ENCODE results near the gene FALEC.
"Not testable (repeated sequence)": the region's sequence is repeated elsewhere in the genome, so short reads cannot be mapped to it uniquely, and the experiment has no call there.

FALEC gene

GRCh38 chr1:150574260-150575071, 58.9 kb downstream of the FALEC start:
- no peak for DNase-seq (ENCODE audit: low read depth in 2 of 2)

- no peak for DNase-seq (ENCODE audit: low read depth in 2 of 2)
These were observed 59.5 kb downstream of the FALEC start for GRCh38 chr1:150575072-150575489.

DNA sequence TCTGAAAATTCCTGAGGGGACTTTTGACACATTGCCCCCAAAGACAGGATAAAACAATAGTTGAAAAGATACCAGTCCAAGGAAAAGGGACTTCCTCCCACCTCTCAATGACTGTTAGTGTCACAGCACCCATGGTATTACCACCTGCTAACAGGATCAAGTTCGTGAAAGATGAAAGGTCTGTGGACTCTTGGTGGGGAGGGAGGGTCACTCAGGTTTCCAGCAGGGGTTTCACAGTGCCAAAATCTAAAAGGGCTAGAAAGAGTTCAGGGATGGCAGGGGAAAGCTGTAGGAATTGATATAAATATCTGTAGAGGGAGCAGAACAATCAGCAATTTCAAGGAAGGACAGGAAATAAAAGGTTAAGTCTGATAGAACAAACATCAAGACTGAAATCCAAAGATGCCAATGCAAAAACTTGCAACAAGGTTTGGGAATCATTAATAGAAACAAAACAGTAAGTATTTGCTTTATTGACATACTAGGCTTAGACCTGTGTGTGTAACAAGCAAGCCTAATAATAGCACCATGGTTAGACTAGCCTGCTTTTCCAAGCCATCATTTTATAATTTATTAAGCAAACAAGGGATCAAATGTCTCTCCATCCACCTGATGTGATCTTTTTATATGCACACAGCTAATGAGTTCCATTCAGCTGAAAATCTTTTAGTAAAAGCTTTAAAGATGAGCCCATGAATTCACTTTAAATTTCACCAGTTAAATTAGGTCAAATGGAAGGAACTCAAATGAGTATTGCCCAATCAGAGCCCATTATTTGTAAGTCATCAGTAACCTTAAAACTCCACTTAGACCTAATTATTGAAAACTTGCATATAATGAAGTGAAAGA, 60.2 kb downstream of the FALEC start:
- DNase-seq (ENCODE audit: low read depth in 2 of 2) = no peak

DNA sequence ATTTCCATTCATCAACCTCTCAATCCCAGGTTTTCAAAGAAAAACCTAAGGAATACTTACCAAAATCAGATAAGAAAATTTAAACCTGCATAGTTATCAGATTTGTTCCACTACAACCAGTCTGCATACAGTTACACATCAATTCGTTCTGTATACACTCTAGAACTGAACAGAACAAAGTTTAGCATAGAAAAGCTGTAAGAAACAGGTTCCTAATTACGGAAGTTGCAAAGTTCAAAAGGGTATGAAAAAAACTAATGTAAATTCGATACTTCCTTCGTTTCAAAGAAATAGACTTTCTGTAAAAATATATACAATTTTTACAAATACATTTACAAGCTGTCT, 60.8 kb downstream of the FALEC start:
- DNase-seq (ENCODE audit: low read depth in 2 of 2) = no peak

DNA sequence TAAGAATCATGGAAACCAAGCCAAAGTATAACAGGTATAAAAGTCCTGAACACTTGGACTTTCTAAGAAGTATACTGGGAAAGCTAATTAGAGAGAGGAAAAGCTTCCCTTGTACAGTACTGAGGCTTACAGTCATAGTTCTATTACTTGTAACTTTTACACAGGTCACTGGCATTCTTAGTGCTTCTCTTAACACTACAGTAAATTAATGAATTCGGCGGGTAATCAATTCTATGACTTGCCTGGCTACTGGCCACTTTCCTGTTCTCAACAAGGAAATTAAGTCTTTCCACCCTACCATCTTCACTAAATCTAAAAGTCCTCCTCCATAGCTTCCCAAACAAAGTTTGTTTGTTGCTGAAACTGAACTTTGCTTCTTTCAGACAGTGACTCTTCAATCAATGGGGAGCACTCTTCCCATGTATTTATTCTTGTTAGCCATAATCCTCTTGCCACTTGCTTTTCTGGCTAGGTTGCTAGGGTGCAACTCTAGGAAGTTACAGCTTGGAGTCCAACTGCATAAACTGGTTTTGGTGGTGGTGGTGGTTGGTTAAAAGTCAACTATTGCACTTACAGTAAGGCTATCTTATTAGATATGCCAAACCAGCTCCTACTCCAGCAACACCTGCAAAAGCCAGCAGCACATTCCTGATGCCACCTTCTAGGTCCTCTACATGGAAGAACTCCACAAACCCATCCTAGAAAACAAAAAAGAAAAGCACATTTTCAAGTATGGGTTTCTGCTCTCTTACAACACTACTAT, 61.4 kb downstream of the FALEC start:
- no peak for DNase-seq (ENCODE audit: low read depth in 2 of 2)

DNA sequence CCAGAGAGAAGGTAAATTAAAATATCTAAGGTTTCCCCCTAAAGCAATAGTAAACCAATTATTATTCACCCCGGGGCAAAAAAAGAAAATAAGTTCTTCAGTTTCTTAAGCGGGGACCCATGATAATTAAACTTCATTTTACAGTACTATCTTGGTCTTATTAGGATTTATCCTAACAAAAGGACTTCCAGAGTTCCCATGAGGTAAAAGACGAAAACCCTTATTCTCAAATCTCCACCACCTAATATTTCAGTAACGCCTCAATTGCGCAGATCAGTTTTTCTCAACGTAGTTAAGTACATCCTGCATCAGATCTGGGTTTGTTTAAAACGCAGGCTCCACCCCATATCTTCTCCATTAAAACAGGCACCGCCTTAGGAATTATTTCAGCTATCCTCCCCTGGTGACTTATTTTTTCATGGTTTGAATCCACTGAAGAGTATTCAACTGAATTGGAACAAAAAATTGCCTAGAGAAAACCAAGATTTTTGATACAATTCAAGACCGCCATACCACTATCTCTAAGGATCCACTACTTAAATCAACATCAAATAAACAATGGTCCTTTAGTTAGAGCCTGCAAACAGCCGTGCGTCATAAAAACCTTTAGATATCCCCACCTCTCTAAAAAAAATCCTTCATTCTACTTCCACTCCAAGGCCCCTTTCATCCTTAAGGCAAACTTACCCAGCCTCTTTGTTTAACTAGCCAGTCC, 62.2 kb downstream of the FALEC start:
- DNase-seq (ENCODE audit: low read depth in 2 of 2) = no peak

GRCh38 chr1:150578272-150579109, 62.9 kb downstream of the FALEC start:
- DNase-seq (ENCODE audit: low read depth in 2 of 2) = no peak

DNA sequence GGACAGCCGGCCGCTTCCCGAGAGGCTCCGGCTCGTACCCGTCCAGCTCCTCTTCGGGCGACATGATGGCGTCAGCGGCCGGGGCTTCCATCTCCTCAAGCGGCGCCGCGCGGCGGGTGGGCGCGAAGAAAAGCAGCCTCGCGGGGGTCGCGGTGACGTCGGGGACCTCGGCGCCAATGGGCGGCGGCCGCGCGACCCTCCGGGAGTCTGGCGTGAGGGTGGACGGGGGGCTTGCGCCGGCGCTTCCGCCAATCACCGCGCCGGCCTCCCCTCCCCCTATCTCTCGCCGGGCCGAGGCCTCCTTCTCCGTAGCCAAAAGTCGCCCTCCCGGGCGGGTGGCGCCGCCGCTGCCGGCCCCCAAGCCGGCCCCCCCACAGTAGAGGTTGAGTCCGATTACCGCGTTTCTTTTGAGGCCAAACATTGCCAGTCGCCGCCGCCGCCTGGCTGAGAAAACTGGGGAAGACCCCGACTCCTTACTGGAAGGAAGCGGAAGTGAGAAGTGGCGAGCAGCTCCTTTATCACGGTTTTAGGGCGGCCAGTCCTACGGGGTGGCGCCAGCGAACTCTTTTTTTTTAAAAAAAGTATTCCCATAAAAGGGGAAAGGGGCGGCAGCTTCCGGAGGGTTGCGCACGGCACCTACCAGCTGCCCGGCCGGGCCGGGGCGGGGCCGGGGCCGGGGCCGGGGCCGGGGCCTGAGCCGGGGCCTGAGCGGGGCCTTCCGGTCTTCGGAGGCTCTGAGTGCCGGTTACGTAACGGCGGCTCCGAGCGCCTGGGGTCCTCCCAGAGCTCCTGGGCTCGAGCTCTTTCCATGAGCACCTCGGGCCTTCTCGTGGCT, 63.8 kb downstream of the FALEC start, which contains the start of gene MCL1:
TSS of gene MCL1 (minus strand) at position 501 of the 835 bp plus-strand sequence. CDS start at position 421, 80 bp downstream.
- DNase-seq (ENCODE audit: low read depth in 2 of 2) = peak; percentile 83 to 86

- no peak for DNase-seq (ENCODE audit: low read depth in 2 of 2)
These were observed 64.5 kb downstream of the FALEC start for GRCh38 chr1:150579945-150580642.

GRCh38 chr1:150580966-150581365, 65.4 kb downstream of the FALEC start:
- not testable (repeated sequence) for DNase-seq (ENCODE audit: low read depth in 2 of 2)

DNA sequence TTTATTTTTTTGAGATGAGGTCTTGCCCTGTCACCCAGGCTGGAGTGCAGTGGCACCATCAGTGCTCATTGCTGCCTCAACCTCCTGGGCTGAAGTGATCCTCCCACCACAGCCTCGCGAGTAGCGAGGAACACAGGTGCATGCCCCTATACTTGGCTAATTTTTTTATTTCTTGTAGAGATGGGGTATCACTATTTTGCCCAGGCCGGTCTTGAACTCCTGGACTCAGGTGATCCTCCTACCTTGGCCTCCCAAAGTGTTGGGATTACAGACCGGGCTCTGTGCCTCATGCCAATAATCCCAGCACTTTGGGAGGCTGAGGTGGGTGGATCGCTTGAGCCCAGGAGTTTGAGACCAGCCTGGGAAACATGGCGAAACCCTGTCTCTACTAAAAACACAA, 65.9 kb downstream of the FALEC start:
- DNase-seq (ENCODE audit: low read depth in 2 of 2) = not testable (repeated sequence)

DNA sequence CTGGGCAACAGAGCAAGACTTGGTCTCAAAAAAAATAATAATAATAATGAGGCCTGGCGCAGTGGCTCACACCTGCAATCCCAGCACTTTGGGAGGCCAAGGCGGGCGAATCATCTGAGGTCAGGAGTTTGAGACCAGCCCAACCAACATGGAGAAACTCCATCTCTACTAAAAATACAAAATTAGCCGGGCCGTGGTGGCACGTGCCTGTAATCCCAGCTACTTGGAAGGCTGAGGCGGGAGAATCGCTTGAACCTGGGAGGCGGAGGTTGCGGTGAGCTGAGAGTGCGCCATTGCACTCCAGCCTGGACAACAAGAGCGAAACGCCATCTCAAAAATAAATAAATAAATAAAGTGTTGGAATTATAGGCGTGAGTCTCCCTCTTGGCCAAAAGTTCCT, 66.4 kb downstream of the FALEC start:
- not testable (repeated sequence) for DNase-seq (ENCODE audit: low read depth in 2 of 2)

GRCh38 chr1:150582371-150582770, 66.8 kb downstream of the FALEC start:
- no peak for DNase-seq (ENCODE audit: low read depth in 2 of 2)
